HG02798 (cell line): ENCODE results near the gene MPP2.

ENCODE experiments used
- ATAC-seq: cut with Tn5 transposase; IDR thresholded peaks from one replicate; pipeline ENCODE4 v1.9.1; 2021; ENCODE audit warnings: mild to moderate bottlenecking; ENCODE audit not compliant: unreplicated experiment, poor library complexity

MPP2 gene

GRCh38 chr17:43829738-43830137 lies 77.6 kb downstream of the MPP2 start:
- ATAC-seq = no peak

- no peak for ATAC-seq
Observed at GRCh38 chr17:43827596-43827995, 79.7 kb downstream of the MPP2 start.

- ATAC-seq = no peak
Observed at GRCh38 chr17:43826206-43826605, 81.1 kb downstream of the MPP2 start.

GRCh38 chr17:43825567-43825966 lies 81.8 kb downstream of the MPP2 start:
- no peak for ATAC-seq
